Progenitor cell of endocrine pancreas (in vitro differentiated cells): ENCODE data around the gene SLCO2B1. TPM values are rescaled to one million over a fixed set of nuclear protein-coding genes. Genes with fewer than 3 reads are reported as not detected.

Source experiments
- DNase-seq: peaks from one replicate; pipeline ENCODE4 v3.0.0; 2021; ENCODE audit warnings: low spot score; ENCODE audit not compliant: unreplicated experiment
- H3K27ac Mint-ChIP-seq: 2 replicates; pipeline ENCODE4 v1.8.0; 2021; ENCODE audit warnings: mild to moderate bottlenecking, moderate library complexity, mixed read lengths
- H3K27me3 Mint-ChIP-seq: 2 replicates; pipeline ENCODE4 v1.8.0; 2021; ENCODE audit warnings: mixed read lengths
- H3K36me3 Mint-ChIP-seq: 2 replicates; pipeline ENCODE4 v1.8.0; 2022; ENCODE audit warnings: mixed read lengths; ENCODE audit not compliant: insufficient read depth
- H3K4me1 Mint-ChIP-seq: 2 replicates; pipeline ENCODE4 v1.8.0; 2021; ENCODE audit warnings: low read depth, mixed read lengths
- H3K4me3 Mint-ChIP-seq: 2 replicates; pipeline ENCODE4 v1.8.0; 2021; ENCODE audit warnings: low read depth, mild to moderate bottlenecking, moderate library complexity, mixed read lengths
- H3K9me3 Mint-ChIP-seq: 2 replicates; pipeline ENCODE4 v1.8.0; 2021; ENCODE audit warnings: low read depth, mixed read lengths
- total RNA-seq: library from RNA; stranded (reverse); gene quantifications from 2 replicates; pipeline ENCODE4 v1.2.1, GENCODE V29; 2021
- TF ChIP-seq, protein P1 (sequence below): fragments of 200-600 bp; sonication (generic); IDR thresholded peaks from one replicate; pipeline ENCODE4 v1.5.0; 2021; ENCODE audit warnings: antibody characterized with exemption, mild to moderate bottlenecking; ENCODE audit not compliant: unreplicated experiment

The SLCO2B1 gene
- total RNA-seq, 1 donor from 2014 or later: 6.6 TPM

GRCh38 chr11:75162954-75163353 is 12.0 kb downstream of the SLCO2B1 start:
- TF ChIP-seq, protein P1, sequence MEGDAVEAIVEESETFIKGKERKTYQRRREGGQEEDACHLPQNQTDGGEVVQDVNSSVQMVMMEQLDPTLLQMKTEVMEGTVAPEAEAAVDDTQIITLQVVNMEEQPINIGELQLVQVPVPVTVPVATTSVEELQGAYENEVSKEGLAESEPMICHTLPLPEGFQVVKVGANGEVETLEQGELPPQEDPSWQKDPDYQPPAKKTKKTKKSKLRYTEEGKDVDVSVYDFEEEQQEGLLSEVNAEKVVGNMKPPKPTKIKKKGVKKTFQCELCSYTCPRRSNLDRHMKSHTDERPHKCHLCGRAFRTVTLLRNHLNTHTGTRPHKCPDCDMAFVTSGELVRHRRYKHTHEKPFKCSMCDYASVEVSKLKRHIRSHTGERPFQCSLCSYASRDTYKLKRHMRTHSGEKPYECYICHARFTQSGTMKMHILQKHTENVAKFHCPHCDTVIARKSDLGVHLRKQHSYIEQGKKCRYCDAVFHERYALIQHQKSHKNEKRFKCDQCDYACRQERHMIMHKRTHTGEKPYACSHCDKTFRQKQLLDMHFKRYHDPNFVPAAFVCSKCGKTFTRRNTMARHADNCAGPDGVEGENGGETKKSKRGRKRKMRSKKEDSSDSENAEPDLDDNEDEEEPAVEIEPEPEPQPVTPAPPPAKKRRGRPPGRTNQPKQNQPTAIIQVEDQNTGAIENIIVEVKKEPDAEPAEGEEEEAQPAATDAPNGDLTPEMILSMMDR: no peak
- peaks cover 7% of the 10 kb centered on the region for H3K9me3 Mint-ChIP-seq
- H3K4me3 Mint-ChIP-seq: no peak overlapping the region
- no peak for DNase-seq
- H3K27me3 Mint-ChIP-seq: no peaks in the 10 kb centered on the region
- H3K36me3 Mint-ChIP-seq: peaks cover 3% of the 10 kb centered on the region
- H3K4me1 Mint-ChIP-seq: peaks cover 23% of the 10 kb centered on the region
- no peak overlapping the region for H3K27ac Mint-ChIP-seq

- DNase-seq: no peak
- H3K4me3 Mint-ChIP-seq: no peak overlapping the region
- no peaks in the 10 kb centered on the region for H3K27me3 Mint-ChIP-seq
- peaks cover 3% of the 10 kb centered on the region for H3K36me3 Mint-ChIP-seq
- peaks cover 29% of the 10 kb centered on the region for H3K4me1 Mint-ChIP-seq
- peak overlapping the region; percentile 49 for H3K27ac Mint-ChIP-seq
- H3K9me3 Mint-ChIP-seq: peaks cover 7% of the 10 kb centered on the region
- TF ChIP-seq, protein P1: no peak
These were observed 13.3 kb downstream of the SLCO2B1 start for GRCh38 chr11:75163921-75164849.

GRCh38 chr11:75165721-75166120 is 14.8 kb downstream of the SLCO2B1 start:
- Mint-ChIP-seq H3K4me1 (peaks cover 24% of the 10 kb centered on the region), H3K27me3 (peaks cover 1% of the 10 kb centered on the region), H3K27ac (peak overlapping the region; percentile 7), H3K4me3 (no peak overlapping the region), H3K36me3 (peaks cover 3% of the 10 kb centered on the region), H3K9me3 (peaks cover 5% of the 10 kb centered on the region)
- TF ChIP-seq, protein P1: no peak
- no peak for DNase-seq

GRCh38 chr11:75166791-75167190 is 15.9 kb downstream of the SLCO2B1 start:
- Mint-ChIP-seq H3K4me1 (peaks cover 24% of the 10 kb centered on the region), H3K9me3 (no peaks in the 10 kb centered on the region), H3K27ac (peak overlapping the region; percentile 17), H3K36me3 (no peaks in the 10 kb centered on the region), H3K4me3 (no peak overlapping the region), H3K27me3 (peaks cover 2% of the 10 kb centered on the region)
- no peak for DNase-seq
- TF ChIP-seq, protein P1: no peak

DNA sequence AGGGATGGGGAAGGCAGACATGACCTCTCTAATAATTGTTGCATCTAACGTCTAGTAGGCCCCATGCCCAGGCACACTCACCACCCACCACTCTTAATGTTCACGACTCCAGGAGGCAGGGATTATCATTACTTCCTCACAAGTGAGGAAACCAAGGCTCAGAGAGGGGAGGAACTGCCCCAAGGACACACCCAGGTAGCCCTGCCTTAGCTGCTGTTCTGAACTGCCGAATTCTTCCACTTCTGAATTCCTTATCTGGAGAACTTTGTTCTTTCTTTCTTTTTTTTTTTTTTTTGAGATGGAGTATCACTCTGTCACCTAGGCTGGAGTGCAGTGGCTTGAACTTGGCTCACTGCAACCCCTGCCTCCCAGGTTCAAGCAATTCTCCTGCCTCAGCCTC is 16.7 kb downstream of the SLCO2B1 start:
- Mint-ChIP-seq H3K27ac (peak overlapping the region; percentile 77), H3K9me3 (no peaks in the 10 kb centered on the region), H3K27me3 (peaks cover 2% of the 10 kb centered on the region), H3K4me3 (no peak overlapping the region), H3K36me3 (no peaks in the 10 kb centered on the region), H3K4me1 (peaks cover 24% of the 10 kb centered on the region)
- DNase-seq: no peak
- TF ChIP-seq, protein P1: no peak
